GM13976 (cell line): ENCODE measurements around the gene RBM48.
"Not testable (repeated sequence)": the region's sequence is repeated elsewhere in the genome, so short reads cannot be mapped to it uniquely, and the experiment has no call there.

Source experiments
- DNase-seq: peaks from one replicate; pipeline ENCODE4 v3.0.0; 2012; ENCODE audit warnings: low spot score
- CTCF ChIP-seq: IDR thresholded peaks from 2 replicates; pipeline ENCODE4 v1.5.1; 2012; ENCODE audit warnings: borderline replicate concordance, mild to moderate bottlenecking; ENCODE audit not compliant: insufficient read depth; ENCODE audit errors: extremely low read depth, missing control alignments, control extremely low read depth
- in situ Hi-C: fragments of 300-500 bp; cut with MboI; formaldehyde crosslinking; loops from one replicate; pipeline ENCODE4 v1.12.0; 2022; ENCODE audit warnings: low sequenced_read_pairs, mixed read lengths, inconsistent platforms; ENCODE audit not compliant: unreplicated experiment

The RBM48 gene

DNA sequence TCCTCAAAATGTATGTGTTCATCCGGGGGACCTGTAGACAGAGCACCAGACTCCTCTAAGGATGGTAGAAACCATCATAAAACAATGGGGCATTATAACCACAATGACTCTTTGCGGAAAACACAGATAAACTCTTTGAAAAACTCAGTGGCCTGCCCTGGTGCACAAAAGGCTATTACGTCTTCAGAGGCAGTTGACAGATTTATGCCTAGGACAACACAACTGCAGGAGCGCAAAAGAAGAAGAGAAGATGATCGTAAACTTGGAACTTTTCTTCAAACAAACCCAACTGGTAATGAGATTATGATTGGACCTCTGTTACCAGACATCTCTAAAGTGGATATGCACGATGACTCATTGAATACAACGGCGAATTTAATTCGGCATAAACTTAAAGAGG lies 6.0 kb downstream of the RBM48 start:
- no peak for TF ChIP-seq CTCF
- DNase-seq, result no peak
- in situ Hi-C loops, result no loop called here

- in situ Hi-C loops, DNase-seq: not testable (repeated sequence)
Observed at GRCh38 chr7:92543542-92543941, 14.9 kb downstream of the RBM48 start.

GRCh38 chr7:92545116-92545515 lies 16.5 kb downstream of the RBM48 start:
- in situ Hi-C loops, DNase-seq: not testable (repeated sequence)

- TF ChIP-seq CTCF, result no peak
- in situ Hi-C loops, result no loop called here
- DNase-seq, result no peak
Observed at GRCh38 chr7:92546856-92547497, 18.4 kb downstream of the RBM48 start.

DNA sequence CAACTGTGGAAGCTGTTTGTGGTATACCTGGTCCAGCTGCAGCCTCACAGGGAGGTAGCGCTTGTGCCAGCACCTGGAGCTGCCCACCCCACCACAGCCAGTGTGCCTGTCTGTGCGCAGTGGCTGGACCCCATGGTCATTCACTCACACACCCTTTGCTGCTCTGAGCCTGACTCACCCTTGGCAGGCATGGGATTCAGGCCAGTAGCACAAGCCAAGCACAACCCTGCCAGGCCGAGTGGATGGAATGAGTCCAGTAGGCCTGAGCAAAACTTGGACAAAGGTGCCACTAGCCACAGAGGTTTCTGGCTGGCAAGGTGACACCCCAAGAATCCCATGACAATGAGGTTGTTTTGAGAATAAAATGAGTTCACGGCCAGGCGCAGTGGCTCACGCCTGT lies 19.0 kb downstream of the RBM48 start:
- in situ Hi-C loops, result no loop called here
- DNase-seq, result no peak
- TF ChIP-seq CTCF, result no peak

- in situ Hi-C loops, result no loop called here
- TF ChIP-seq CTCF, result no peak
- DNase-seq, result no peak
Observed at GRCh38 chr7:92550194-92550593, 21.6 kb downstream of the RBM48 start.

DNA sequence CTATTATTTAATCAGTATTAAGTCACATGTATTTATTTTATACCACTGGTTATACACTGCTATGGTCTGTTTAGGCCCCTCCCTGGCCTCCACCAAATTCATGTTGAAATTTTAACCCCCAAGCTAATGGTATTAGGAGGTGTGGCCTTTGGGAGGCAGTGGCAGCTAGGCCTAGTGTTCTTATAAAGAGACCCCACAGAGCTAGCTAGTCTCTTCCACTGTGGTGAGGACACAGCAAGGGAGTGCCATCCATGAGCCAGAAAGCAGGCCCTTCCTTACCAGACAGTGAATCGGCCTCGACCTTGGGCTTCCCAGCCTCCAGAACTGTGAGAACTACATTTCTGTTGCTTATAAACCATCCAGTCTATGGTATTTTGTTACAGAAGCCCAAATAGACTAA lies 28.7 kb downstream of the RBM48 start:
- in situ Hi-C loops, result no loop called here
- DNase-seq, result no peak
- TF ChIP-seq CTCF, result no peak

- no peak for DNase-seq
- no peak for TF ChIP-seq CTCF
- in situ Hi-C loops, result no loop called here
Observed at GRCh38 chr7:92557808-92558362, 29.3 kb downstream of the RBM48 start.
